ENCODE measurements around the gene IFITM5. TPM values are rescaled to one million over a fixed set of nuclear protein-coding genes. Genes with fewer than 3 reads are reported as not detected.
A peak's percentile ranks its signal among the peaks of the same experiment; 100 is the strongest.
"Not testable (repeated sequence)": the region's sequence is repeated elsewhere in the genome, so short reads cannot be mapped to it uniquely, and the experiment has no call there.

IFITM5 gene
- total RNA-seq, 2 donors from 2014 or later: not detected

DNA sequence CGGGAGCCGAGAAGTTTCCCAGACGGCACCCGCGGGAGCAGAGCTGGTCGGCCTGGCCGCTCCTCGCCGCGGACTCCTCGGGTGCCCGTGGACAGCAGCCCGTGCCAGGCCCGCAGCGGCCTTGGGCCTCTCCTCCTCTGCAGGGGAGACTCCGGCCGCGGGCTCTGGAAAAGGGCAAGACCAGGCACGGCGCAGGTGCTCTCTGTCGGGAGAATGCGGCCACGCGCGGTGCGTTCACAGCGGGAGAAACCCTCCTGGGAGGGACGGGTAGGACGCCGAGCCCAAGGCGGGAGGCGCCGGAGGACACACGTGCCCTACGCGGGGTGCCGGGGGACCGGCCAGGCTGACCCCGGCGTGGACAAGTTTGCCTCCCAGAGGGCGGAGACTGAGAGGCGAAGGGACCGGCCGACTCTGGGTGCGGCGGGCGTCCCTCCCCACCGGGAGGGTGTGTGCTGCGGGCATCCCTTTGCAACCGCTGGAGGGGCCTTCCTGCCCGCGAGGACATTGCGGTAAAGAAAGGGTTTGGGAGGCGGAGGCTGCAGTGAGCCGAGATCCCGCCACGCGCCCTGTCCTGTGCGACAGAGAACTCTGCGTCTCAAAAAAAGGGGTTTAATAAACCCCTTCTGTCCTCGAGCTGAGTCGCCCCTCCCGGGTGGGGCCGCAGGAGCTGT, 16.8 kb upstream of the IFITM5 start:
- no peaks in the 10 kb centered on the region for H3K9me3 ChIP-seq
- H3K27ac ChIP-seq: no peak overlapping the region
- H3K36me3 ChIP-seq: no peaks in the 10 kb centered on the region
- no peaks in the 10 kb centered on the region for H3K27me3 ChIP-seq (replicated peaks; ENCODE audit: insufficient read depth)
- DNase-seq (ENCODE audit: low spot score) (no peak), ATAC-seq (ENCODE audit: insufficient number of reproducible peaks, low FRiP score, low read depth) (no peak)
- peak overlapping the region; percentile 57 for H3K4me3 ChIP-seq
- H3K4me1 ChIP-seq (ENCODE audit: control insufficient read depth in 1 of 2, low read depth in 2 of 2): peaks cover 9 to 39% of the 10 kb centered on the region in 2 donors
- TF ChIP-seq, protein P1, sequence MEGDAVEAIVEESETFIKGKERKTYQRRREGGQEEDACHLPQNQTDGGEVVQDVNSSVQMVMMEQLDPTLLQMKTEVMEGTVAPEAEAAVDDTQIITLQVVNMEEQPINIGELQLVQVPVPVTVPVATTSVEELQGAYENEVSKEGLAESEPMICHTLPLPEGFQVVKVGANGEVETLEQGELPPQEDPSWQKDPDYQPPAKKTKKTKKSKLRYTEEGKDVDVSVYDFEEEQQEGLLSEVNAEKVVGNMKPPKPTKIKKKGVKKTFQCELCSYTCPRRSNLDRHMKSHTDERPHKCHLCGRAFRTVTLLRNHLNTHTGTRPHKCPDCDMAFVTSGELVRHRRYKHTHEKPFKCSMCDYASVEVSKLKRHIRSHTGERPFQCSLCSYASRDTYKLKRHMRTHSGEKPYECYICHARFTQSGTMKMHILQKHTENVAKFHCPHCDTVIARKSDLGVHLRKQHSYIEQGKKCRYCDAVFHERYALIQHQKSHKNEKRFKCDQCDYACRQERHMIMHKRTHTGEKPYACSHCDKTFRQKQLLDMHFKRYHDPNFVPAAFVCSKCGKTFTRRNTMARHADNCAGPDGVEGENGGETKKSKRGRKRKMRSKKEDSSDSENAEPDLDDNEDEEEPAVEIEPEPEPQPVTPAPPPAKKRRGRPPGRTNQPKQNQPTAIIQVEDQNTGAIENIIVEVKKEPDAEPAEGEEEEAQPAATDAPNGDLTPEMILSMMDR (IDR thresholded peaks at IDR 0.05): no peak

DNA sequence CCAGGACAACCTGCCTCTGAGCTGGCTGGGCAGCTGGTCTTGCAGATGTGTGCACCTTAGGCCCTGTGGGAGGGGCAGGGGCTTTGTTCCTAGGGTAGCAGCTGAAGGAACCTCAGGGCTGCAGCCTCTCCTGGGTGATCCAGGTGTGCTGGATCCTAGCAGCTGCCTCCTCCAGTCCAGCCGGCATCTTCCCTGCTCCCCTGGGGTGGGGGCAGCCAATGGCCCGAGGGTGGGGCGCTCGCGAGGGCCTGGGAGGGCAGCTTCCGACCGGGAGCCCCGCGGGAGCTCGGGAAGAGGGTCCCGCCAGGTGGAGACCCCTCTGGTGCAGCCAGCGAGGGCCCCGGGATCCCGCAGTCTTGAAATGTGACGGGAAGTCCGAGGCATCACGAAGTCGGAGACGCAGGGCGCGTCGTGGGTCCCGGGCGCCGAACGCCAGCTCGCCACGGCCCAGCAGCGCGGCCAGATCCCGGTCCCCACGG, 16.2 kb upstream of the IFITM5 start:
- Histone ChIP-seq H3K27ac (no peak overlapping the region), H3K4me1 (ENCODE audit: control insufficient read depth in 1 of 2, low read depth in 2 of 2) (peaks cover 9 to 39% of the 10 kb centered on the region in 2 donors), H3K9me3 (no peaks in the 10 kb centered on the region), H3K27me3 (replicated peaks; ENCODE audit: insufficient read depth) (no peaks in the 10 kb centered on the region), H3K4me3 (peak overlapping the region; percentile 57), H3K36me3 (no peaks in the 10 kb centered on the region)
- ATAC-seq (ENCODE audit: insufficient number of reproducible peaks, low FRiP score, low read depth): no peak
- no peak for DNase-seq (ENCODE audit: low spot score)
- TF ChIP-seq, protein P1 (IDR thresholded peaks at IDR 0.05): no peak

DNA sequence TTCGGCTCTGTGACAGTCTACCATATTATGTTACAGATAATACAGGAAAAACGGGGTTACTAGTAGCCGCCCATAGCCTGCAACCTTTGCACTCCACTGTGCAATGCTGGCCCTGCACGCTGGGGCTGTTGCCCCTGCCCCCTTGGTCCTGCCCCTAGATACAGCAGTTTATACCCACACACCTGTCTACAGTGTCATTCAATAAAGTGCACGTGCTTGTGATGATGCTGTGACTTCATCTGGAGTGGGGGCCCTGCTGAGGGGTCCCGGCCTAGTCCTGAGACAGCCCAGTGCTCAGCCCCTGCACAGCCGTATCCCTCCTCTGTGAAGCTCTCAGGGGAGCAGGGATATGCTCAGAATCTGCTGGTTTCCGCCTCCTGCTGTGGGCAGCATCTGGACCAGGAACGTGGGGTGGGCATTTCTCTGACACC, 15.7 kb upstream of the IFITM5 start:
- no peak for ATAC-seq (ENCODE audit: insufficient number of reproducible peaks, low FRiP score, low read depth)
- no peak for DNase-seq (ENCODE audit: low spot score)
- Histone ChIP-seq H3K27me3 (replicated peaks; ENCODE audit: insufficient read depth) (no peaks in the 10 kb centered on the region), H3K27ac (no peak overlapping the region), H3K36me3 (no peaks in the 10 kb centered on the region), H3K4me3 (peak overlapping the region; percentile 57), H3K9me3 (no peaks in the 10 kb centered on the region), H3K4me1 (ENCODE audit: control insufficient read depth in 1 of 2, low read depth in 2 of 2) (peaks cover 9 to 39% of the 10 kb centered on the region in 2 donors)
- TF ChIP-seq, protein P1 (IDR thresholded peaks at IDR 0.05): no peak

DNA sequence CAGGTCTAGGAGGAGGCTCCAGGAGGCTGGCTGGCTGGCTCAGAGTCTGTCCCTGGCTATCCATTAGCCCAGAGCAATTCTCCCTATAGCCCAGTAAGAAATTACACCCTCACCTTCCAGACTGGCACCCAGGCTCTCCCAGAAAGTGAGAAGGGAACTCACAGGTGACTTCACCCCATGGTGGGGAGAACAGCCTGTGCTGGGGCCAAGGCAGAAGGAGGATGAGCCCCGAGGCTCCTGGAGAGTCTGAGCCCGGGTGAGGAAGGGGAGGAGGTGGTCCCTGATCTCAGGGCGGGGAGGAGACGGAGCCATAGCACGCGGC, 15.2 kb upstream of the IFITM5 start:
- not testable (repeated sequence) for ATAC-seq (ENCODE audit: insufficient number of reproducible peaks, low FRiP score, low read depth); H3K36me3 ChIP-seq; H3K9me3 ChIP-seq; DNase-seq (ENCODE audit: low spot score); H3K27me3 ChIP-seq (replicated peaks; ENCODE audit: insufficient read depth)
- Histone ChIP-seq H3K4me1 (ENCODE audit: control insufficient read depth in 1 of 2, low read depth in 2 of 2) (peaks cover 12 to 42% of the 10 kb centered on the region in 2 donors), H3K27ac (peak overlapping the region in 1 of 2 donors; percentile 68), H3K4me3 (peak overlapping the region; percentile 57)

DNA sequence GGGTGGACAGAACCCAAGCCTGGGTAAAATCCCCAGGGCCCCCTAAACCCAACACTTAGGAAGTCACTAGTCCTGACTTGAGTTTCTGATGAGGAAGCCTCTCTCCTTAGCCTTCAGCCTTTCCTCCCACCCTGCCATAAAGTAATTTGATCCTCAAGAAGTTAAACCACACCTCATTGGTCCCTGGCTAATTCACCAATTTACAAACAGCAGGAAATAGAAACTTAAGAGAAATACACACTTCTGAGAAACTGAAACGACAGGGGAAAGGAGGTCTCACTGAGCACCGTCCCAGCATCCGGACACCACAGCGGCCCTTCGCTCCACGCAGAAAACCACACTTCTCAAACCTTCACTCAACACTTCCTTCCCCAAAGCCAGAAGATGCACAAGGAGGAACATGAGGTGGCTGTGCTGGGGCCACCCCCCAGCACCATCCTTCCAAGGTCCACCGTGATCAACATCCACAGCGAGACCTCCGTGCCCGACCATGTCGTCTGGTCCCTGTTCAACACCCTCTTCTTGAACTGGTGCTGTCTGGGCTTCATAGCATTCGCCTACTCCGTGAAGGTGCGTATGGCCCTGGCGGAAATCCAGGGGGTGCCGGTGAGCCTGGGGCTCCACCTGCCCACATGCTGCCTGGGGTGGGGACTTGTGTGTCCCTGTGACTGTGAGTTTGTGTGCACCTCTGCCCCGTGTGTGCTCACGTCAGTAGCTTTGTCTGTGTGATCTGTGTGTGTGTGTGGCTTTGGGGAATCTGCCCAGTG, 14.6 kb upstream of the IFITM5 start, which contains the start of gene IFITM1:
Gene IFITM1 (plus strand): TSS at position 254 of the 767 bp plus-strand sequence. CDS start 131 bp downstream, at position 385.
- DNase-seq (ENCODE audit: low spot score): no peak
- peak within 1 kb of the TSS in 1 of 2 donors; percentile 68 for H3K27ac ChIP-seq
- H3K36me3 ChIP-seq: no peaks in the 10 kb centered on the region

More for the DNA sequence above, 14.6 kb upstream of the IFITM5 start, which contains the start of gene IFITM1:
- H3K27me3 ChIP-seq (replicated peaks; ENCODE audit: insufficient read depth): no peaks in the 10 kb centered on the region
- no peak for ATAC-seq (ENCODE audit: insufficient number of reproducible peaks, low FRiP score, low read depth)
- H3K9me3 ChIP-seq: no peaks in the 10 kb centered on the region
- TF ChIP-seq, protein P1 (IDR thresholded peaks at IDR 0.05): no peak
- peak within 1 kb of the TSS; percentile 57 for H3K4me3 ChIP-seq
- peaks cover 15 to 48% of the 10 kb centered on the region in 2 donors for H3K4me1 ChIP-seq (ENCODE audit: control insufficient read depth in 1 of 2, low read depth in 2 of 2)
